PC-9 (cell line): Measurements from ENCODE around the gene HMGB2. TPM values are rescaled to one million over a fixed set of nuclear protein-coding genes. Genes with fewer than 3 reads are reported as not detected.

Source experiments
- BruUV-seq: library from RNA; stranded (reverse); fragments of 400-500 nt; replicated peaks from 2 replicates; lab custom pipeline; 2021; lab: Mats Ljungman, UMichigan
- CTCF ChIA-PET: fragments of 300-600 bp; sonication (Branson Sonifier 250); formaldehyde crosslinking; loops from one replicate; lab custom pipeline; 2022; ENCODE audit warnings: antibody characterized with exemption; lab: Charles Lee
- POLR2A ChIA-PET: fragments of 300-600 bp; sonication (Branson Sonifier 250); formaldehyde crosslinking; loops from one replicate; lab custom pipeline; 2022; ENCODE audit warnings: antibody characterized with exemption; ENCODE audit not compliant: unreplicated experiment; lab: Charles Lee
- DNase-seq, 2 experiments: peaks; one replicate each; pipeline versions ENCODE4 v3.0.0 to v3.0.0-alpha.2; 2015 to 2022; ENCODE audit warnings: mixed read lengths in 1 of 2
- H2AFZ ChIP-seq: fragments of 200-600 bp; sonication (generic); 2 replicates; pipeline ENCODE4 v1.8.1; 2017; ENCODE audit warnings: antibody characterized with exemption
- H3F3A ChIP-seq: fragments of 200-600 bp; sonication (generic); 2 replicates; pipeline ENCODE4 v1.8.1; 2017; ENCODE audit warnings: antibody characterized with exemption, mild to moderate bottlenecking, low read depth; ENCODE audit not compliant: insufficient read depth
- H3K27ac ChIP-seq: fragments of 200-600 bp; sonication (generic); 2 replicates; pipeline ENCODE4 v1.6.1; 2016; ENCODE audit warnings: mixed run types
- H3K27me3 ChIP-seq: fragments of 200-600 bp; sonication (generic); 2 replicates; pipeline ENCODE4 v1.6.1; 2016; ENCODE audit warnings: low read depth, mixed run types; ENCODE audit not compliant: insufficient read depth
- H3K36me3 ChIP-seq: fragments of 200-600 bp; sonication (generic); 2 replicates; pipeline ENCODE4 v1.6.1; 2016; ENCODE audit warnings: low read depth, mixed run types
- H3K4me1 ChIP-seq: fragments of 200-600 bp; sonication (generic); replicated peaks from 2 replicates; pipeline ENCODE4 v1.6.1; 2016; ENCODE audit warnings: mixed run types; ENCODE audit not compliant: insufficient read depth
- H3K4me2 ChIP-seq: fragments of 200-600 bp; sonication (generic); 2 replicates; pipeline ENCODE4 v1.6.1; 2017; ENCODE audit warnings: mixed run types
- H3K4me3 ChIP-seq: fragments of 200-600 bp; sonication (generic); 2 replicates; pipeline ENCODE4 v1.6.1; 2016; ENCODE audit warnings: mixed run types
- H3K79me2 ChIP-seq: fragments of 200-600 bp; sonication (generic); 2 replicates; pipeline ENCODE4 v1.6.1; 2017; ENCODE audit warnings: low read depth, mixed run types
- H3K9me2 ChIP-seq: fragments of 200-600 bp; sonication (generic); 2 replicates; pipeline ENCODE4 v1.8.1; 2017; ENCODE audit warnings: mild to moderate bottlenecking; ENCODE audit not compliant: insufficient read depth
- H3K9me3 ChIP-seq: fragments of 200-600 bp; sonication (generic); 2 replicates; pipeline ENCODE4 v1.8.1; 2016; ENCODE audit warnings: low read depth; ENCODE audit not compliant: insufficient read depth
- H4K20me1 ChIP-seq: fragments of 200-600 bp; sonication (generic); 2 replicates; pipeline ENCODE4 v1.8.1; 2017; ENCODE audit not compliant: insufficient read depth
- EZH2 ChIP-seq: fragments of 200-600 bp; sonication (generic); IDR thresholded peaks from 2 replicates; pipeline ENCODE4 v1.8.0; 2017; ENCODE audit warnings: antibody characterized with exemption, low read depth
- intact Hi-C: fragments of 100-400 bp; cut with micrococcal nuclease; formaldehyde crosslinking; loops from one replicate; pipeline ENCODE4 v1.10.0; 2022; ENCODE audit not compliant: unreplicated experiment
- total RNA-seq: library from RNA; stranded (reverse); gene quantifications from 2 replicates; pipeline ENCODE4 v1.2.3, GENCODE V29; 2021
- TF ChIP-seq, protein P1 (sequence below): fragments of 200-600 bp; sonication (generic); conservative IDR thresholded peaks from 2 replicates; pipeline ENCODE4 v1.6.1; 2017; ENCODE audit warnings: mixed run types, antibody characterized with exemption, mild to moderate bottlenecking, moderate library complexity

The HMGB2 gene
- total RNA-seq, 1 experiment from 2014 or later = 213 TPM

DNA sequence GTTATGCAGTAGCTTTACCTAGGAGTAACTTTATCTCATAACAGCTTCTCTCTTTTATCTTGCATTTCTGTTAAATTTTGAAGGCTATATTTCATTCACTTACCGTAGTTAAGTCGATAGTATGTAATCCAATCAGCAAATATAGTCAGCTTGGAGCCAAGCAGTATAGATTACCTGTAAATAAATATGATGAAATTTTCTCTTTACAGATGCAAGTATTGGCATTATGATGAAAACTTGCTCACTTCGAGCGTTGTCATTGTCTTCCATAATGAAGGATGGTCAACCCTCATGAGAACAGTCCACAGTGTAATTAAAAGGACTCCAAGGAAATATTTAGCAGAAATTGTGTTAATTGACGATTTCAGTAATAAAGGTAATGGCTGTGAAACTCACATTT lies 42.3 kb downstream of the HMGB2 start:
- Histone ChIP-seq H2AFZ (no peak overlapping the region), H3F3A (no peaks in the 10 kb centered on the region), H3K4me3 (no peak overlapping the region), H3K27ac (no peak overlapping the region), H3K36me3 (no peaks in the 10 kb centered on the region), H3K27me3 (no peaks in the 10 kb centered on the region), H3K79me2 (no peaks in the 10 kb centered on the region), H3K9me2 (no peaks in the 10 kb centered on the region), H3K4me1 (no peaks in the 10 kb centered on the region), H3K4me2 (no peak overlapping the region), H3K9me3 (no peaks in the 10 kb centered on the region), H4K20me1 (no peaks in the 10 kb centered on the region)
- DNase-seq = no peak
- TF ChIP-seq, protein P1, sequence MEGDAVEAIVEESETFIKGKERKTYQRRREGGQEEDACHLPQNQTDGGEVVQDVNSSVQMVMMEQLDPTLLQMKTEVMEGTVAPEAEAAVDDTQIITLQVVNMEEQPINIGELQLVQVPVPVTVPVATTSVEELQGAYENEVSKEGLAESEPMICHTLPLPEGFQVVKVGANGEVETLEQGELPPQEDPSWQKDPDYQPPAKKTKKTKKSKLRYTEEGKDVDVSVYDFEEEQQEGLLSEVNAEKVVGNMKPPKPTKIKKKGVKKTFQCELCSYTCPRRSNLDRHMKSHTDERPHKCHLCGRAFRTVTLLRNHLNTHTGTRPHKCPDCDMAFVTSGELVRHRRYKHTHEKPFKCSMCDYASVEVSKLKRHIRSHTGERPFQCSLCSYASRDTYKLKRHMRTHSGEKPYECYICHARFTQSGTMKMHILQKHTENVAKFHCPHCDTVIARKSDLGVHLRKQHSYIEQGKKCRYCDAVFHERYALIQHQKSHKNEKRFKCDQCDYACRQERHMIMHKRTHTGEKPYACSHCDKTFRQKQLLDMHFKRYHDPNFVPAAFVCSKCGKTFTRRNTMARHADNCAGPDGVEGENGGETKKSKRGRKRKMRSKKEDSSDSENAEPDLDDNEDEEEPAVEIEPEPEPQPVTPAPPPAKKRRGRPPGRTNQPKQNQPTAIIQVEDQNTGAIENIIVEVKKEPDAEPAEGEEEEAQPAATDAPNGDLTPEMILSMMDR = no peak
- TF ChIP-seq EZH2 = no peak
- intact Hi-C loops = no loop called here
- ChIA-PET CTCF (no interaction called here), POLR2A (no interaction called here)
- BruUV-seq = no TSS peak

DNA sequence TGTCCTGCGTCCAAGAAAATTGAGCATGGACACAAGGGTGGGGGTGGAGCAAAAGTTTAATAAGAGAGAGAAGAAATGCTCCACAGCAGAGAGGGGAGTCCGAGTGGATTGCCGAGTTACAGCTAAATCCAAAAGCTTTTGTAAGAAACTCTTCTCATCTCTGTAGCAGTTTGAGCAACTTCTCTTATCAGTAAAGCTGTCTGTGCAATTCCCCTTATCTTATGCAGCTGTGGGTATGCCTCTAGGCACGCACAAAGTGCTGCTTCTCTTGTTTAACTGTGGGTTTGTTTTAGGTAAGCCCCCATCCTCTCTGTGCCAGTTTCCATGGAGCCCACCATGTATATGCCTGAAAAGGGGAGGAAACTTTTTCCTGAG lies 44.8 kb downstream of the HMGB2 start:
- H3K4me2 ChIP-seq = no peak overlapping the region
- intact Hi-C loops = no loop called here
- H3K36me3 ChIP-seq = no peaks in the 10 kb centered on the region
- TF ChIP-seq, protein P1 = no peak
- TF ChIP-seq EZH2 = no peak
- H3K9me2 ChIP-seq = no peaks in the 10 kb centered on the region
- no peaks in the 10 kb centered on the region for H4K20me1 ChIP-seq
- H3K9me3 ChIP-seq = no peaks in the 10 kb centered on the region; the same call in 1 of the 2 replicates
- H3F3A ChIP-seq = no peaks in the 10 kb centered on the region
- POLR2A ChIA-PET = no interaction called here
- H3K27me3 ChIP-seq = no peaks in the 10 kb centered on the region
- CTCF ChIA-PET = no interaction called here
- H3K27ac ChIP-seq = no peak overlapping the region
- H3K4me3 ChIP-seq = no peak overlapping the region
- H2AFZ ChIP-seq = no peak overlapping the region
- no peaks in the 10 kb centered on the region for H3K79me2 ChIP-seq
- BruUV-seq = no TSS peak
- no peaks in the 10 kb centered on the region for H3K4me1 ChIP-seq
- DNase-seq = no peak

DNA sequence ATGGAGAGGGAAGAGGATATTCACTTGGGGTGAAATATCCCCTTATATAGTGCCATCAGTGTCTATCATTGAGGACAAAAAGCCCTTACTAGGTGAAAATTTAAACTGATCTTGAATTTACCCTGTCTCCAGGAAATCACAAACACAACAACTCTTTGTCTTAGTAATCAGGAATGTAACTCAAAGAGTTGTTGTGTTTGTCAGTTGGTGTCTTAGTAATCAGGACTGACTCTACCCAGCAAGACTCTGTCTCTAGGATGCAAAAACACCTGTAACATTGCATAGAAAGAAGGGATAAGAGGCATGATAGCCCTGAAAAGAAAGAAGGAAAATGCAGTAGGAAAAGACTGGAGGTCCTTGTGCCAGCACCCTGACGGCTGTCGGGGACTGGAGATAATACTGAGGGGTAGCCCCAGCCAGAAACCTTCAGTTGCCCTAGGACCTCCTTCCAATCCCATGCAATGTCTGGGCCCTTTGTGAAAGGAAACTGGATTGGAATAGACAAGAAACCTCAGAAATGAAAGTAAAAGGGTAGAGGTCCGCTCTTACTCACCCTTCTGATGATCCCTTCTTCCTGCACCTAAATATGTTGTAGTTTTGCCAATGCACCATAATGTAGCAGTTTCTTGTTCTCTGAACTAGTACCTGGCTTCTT lies 45.3 kb downstream of the HMGB2 start:
- H3K4me2 ChIP-seq = no peak overlapping the region

More for the DNA sequence above, 45.3 kb downstream of the HMGB2 start:
- no peaks in the 10 kb centered on the region for H4K20me1 ChIP-seq
- no peaks in the 10 kb centered on the region; the same call in 1 of the 2 replicates for H3K9me3 ChIP-seq
- H3K9me2 ChIP-seq = no peaks in the 10 kb centered on the region
- intact Hi-C loops = no loop called here
- H3K4me1 ChIP-seq = no peaks in the 10 kb centered on the region
- ChIA-PET CTCF (no interaction called here), POLR2A (no interaction called here)
- H3K36me3 ChIP-seq = no peaks in the 10 kb centered on the region
- no peak overlapping the region for H2AFZ ChIP-seq
- H3K27me3 ChIP-seq = no peaks in the 10 kb centered on the region
- no peak for DNase-seq
- TF ChIP-seq, protein P1 = no peak
- no peak for TF ChIP-seq EZH2
- H3F3A ChIP-seq = no peaks in the 10 kb centered on the region
- no peak overlapping the region for H3K4me3 ChIP-seq
- no peak overlapping the region for H3K27ac ChIP-seq
- no TSS peak for BruUV-seq
- no peaks in the 10 kb centered on the region for H3K79me2 ChIP-seq
